ENCODE data around the gene OR9A4.

GRCh38 chr7:141916099-141916498 lies at the start of gene OR9A4:
- TF ChIP-seq GATA3 (IDR thresholded peaks at IDR 0.05; ENCODE audit: low read depth, low read length) (no peak), GATA2 (IDR thresholded peaks at IDR 0.05; ENCODE audit: low read depth, low read length) (no peak)

Measured in SH-SY5Y (cell line).